Ovary (tissue), 3 donors: ENCODE data around the gene MDH1.

Experiments used
- EP300 ChIP-seq: sonication (generic); formaldehyde crosslinking; IDR thresholded peaks from one replicate; pipeline ENCODE4 v1.6.1; 2017; ENCODE audit warnings: antibody characterized with exemption
- TF ChIP-seq, protein P1 (sequence below), 3 donors: fragments of 450-650 bp in 2 of 3; fragments of 200-600 bp in 1 of 3; IDR thresholded peaks; one replicate each; pipeline versions ENCODE4 v1.5.1 to v1.8.0; 2016 to 2022; ENCODE audit warnings: antibody characterized with exemption in 3 of 3, mild to moderate bottlenecking in 1 of 3
- donor health status: DM: no; HTN: no; CAD: no.

DNA sequence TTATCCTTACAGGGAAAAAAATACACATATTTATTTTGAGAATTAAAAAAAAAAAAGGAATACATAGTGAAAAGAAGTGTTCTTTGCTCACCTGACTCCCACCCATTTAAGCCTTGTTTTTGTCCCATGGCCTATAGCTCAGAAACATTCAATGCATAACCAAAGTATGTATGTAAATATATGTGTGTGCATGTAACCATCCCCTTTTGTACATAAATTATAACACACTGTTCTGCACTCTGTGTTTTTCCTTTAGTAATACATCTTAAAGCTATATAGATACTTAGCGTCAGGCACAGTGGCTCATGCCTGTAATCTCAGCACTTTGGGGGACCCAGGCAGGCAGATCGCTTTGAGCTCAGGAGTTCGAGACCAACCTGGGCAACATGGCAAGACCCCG, 21.8 kb downstream of the MDH1 start:
- TF ChIP-seq EP300, result no peak
- TF ChIP-seq, protein P1, sequence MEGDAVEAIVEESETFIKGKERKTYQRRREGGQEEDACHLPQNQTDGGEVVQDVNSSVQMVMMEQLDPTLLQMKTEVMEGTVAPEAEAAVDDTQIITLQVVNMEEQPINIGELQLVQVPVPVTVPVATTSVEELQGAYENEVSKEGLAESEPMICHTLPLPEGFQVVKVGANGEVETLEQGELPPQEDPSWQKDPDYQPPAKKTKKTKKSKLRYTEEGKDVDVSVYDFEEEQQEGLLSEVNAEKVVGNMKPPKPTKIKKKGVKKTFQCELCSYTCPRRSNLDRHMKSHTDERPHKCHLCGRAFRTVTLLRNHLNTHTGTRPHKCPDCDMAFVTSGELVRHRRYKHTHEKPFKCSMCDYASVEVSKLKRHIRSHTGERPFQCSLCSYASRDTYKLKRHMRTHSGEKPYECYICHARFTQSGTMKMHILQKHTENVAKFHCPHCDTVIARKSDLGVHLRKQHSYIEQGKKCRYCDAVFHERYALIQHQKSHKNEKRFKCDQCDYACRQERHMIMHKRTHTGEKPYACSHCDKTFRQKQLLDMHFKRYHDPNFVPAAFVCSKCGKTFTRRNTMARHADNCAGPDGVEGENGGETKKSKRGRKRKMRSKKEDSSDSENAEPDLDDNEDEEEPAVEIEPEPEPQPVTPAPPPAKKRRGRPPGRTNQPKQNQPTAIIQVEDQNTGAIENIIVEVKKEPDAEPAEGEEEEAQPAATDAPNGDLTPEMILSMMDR (IDR thresholded peaks at IDR 0.05), result no peak
